ENCODE results near the gene FAR2. TPM values are rescaled to one million over a fixed set of nuclear protein-coding genes. Genes with fewer than 3 reads are reported as not detected.

Gene FAR2
- total RNA-seq: 5.4 and 9.2 TPM in 2 replicates
- polyA plus RNA-seq: 7.7 and 10.2 TPM in 2 replicates
- 5.6 and 7.8 TPM in 2 replicates for polyA plus RNA-seq (2012)
- 5.1 and 13.2 TPM in 2 replicates for polyA minus RNA-seq (ENCODE audit: low replicate concordance)

- Histone ChIP-seq H3K79me2 (ENCODE audit: control insufficient read depth, insufficient read depth, low read length) (no peaks in the 10 kb centered on the region), H2AFZ (ENCODE audit: low read length) (peak within 1 kb of the TSS; percentile 82), H3K4me2 (ENCODE audit: extremely low read depth, insufficient read depth, low read length) (peak within 1 kb of the TSS; percentile 88), H3K36me3 (ENCODE audit: control insufficient read depth, insufficient read depth, low read length) (no peaks in the 10 kb centered on the region), H3K9me3 (ENCODE audit: control insufficient read depth, insufficient read depth, low read depth, low read length) (no peaks in the 10 kb centered on the region), H3K4me1 (ENCODE audit: control insufficient read depth, extremely low read depth, insufficient read depth, low read length) (no peaks in the 10 kb centered on the region), H3K27ac (ENCODE audit: insufficient read depth, low read length) (peak within 1 kb of the TSS; percentile 77), H3K27me3 (ENCODE audit: control insufficient read depth, insufficient read depth, low read length) (no peaks in the 10 kb centered on the region), H3K4me3 (replicated peaks in 1 of 4; ENCODE audit: control extremely low read depth in 1 of 4, insufficient read depth in 1 of 4, low read depth in 3 of 4, low read length in 4 of 4) (peak within 1 kb of the TSS; percentile 61 to 85 (median 76)), H3K9ac (ENCODE audit: insufficient read depth, low read length) (peak within 1 kb of the TSS; percentile 85), H4K20me1 (ENCODE audit: control insufficient read depth, extremely low read depth, insufficient read depth, low read length) (no peaks in the 10 kb centered on the region)
- TF ChIP-seq, protein P1, sequence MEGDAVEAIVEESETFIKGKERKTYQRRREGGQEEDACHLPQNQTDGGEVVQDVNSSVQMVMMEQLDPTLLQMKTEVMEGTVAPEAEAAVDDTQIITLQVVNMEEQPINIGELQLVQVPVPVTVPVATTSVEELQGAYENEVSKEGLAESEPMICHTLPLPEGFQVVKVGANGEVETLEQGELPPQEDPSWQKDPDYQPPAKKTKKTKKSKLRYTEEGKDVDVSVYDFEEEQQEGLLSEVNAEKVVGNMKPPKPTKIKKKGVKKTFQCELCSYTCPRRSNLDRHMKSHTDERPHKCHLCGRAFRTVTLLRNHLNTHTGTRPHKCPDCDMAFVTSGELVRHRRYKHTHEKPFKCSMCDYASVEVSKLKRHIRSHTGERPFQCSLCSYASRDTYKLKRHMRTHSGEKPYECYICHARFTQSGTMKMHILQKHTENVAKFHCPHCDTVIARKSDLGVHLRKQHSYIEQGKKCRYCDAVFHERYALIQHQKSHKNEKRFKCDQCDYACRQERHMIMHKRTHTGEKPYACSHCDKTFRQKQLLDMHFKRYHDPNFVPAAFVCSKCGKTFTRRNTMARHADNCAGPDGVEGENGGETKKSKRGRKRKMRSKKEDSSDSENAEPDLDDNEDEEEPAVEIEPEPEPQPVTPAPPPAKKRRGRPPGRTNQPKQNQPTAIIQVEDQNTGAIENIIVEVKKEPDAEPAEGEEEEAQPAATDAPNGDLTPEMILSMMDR (conservative IDR thresholded peaks at IDR 0.05 in 1 of 2, IDR thresholded peaks at IDR 0.05 in 1 of 2; ENCODE audit: low read depth in 1 of 2, low read length in 2 of 2): no peak
- no peak for TF ChIP-seq EZH2 (IDR thresholded peaks at IDR 0.05; ENCODE audit: low read length, missing control alignments)
- peak; percentile 32 to 53 for DNase-seq (ENCODE audit: low read depth in 2 of 2)
These were observed at the start of gene FAR2 for GRCh38 chr12:29148911-29149690. TSS of gene FAR2 (plus strand) at chr12:29149278. CDS start at chr12:29270450, 121,172 bp downstream.

DNA sequence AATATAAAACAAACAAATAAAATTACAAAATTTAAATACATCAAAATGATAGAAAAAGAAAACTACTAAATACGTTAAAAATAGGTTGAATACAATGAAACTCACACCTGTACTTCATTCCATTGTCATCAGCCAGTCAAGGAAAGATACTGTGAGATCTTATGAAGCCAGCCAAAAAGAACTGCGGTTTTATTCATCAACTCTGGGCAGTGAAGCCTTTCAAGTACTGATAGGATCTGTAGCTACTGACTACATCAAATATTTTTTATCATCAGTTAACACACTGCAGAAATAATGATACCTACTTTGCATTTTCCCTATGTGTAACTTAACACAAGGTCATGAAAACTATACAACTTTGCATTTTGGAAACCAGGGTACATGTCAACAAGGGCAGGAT is 46.3 kb upstream of the FAR2 start:
- Histone ChIP-seq H3K4me3 (replicated peaks in 1 of 4; ENCODE audit: control extremely low read depth in 1 of 4, insufficient read depth in 1 of 4, low read depth in 3 of 4, low read length in 4 of 4) (no peak overlapping the region), H3K4me1 (ENCODE audit: control insufficient read depth, extremely low read depth, insufficient read depth, low read length) (no peaks in the 10 kb centered on the region), H3K36me3 (ENCODE audit: control insufficient read depth, insufficient read depth, low read length) (no peaks in the 10 kb centered on the region), H3K9ac (ENCODE audit: insufficient read depth, low read length) (no peak overlapping the region), H2AFZ (ENCODE audit: low read length) (no peak overlapping the region), H3K9me3 (ENCODE audit: control insufficient read depth, insufficient read depth, low read depth, low read length) (no peaks in the 10 kb centered on the region), H3K27ac (ENCODE audit: insufficient read depth, low read length) (no peak overlapping the region), H4K20me1 (ENCODE audit: control insufficient read depth, extremely low read depth, insufficient read depth, low read length) (no peaks in the 10 kb centered on the region), H3K4me2 (ENCODE audit: extremely low read depth, insufficient read depth, low read length) (no peak overlapping the region), H3K27me3 (ENCODE audit: control insufficient read depth, insufficient read depth, low read length) (no peaks in the 10 kb centered on the region), H3K79me2 (ENCODE audit: control insufficient read depth, insufficient read depth, low read length) (no peaks in the 10 kb centered on the region)
- TF ChIP-seq EZH2 (IDR thresholded peaks at IDR 0.05; ENCODE audit: low read length, missing control alignments): no peak
- TF ChIP-seq, protein P1 (conservative IDR thresholded peaks at IDR 0.05 in 1 of 2, IDR thresholded peaks at IDR 0.05 in 1 of 2; ENCODE audit: low read depth in 1 of 2, low read length in 2 of 2): no peak
- DNase-seq (ENCODE audit: low read depth in 2 of 2): no peak

DNA sequence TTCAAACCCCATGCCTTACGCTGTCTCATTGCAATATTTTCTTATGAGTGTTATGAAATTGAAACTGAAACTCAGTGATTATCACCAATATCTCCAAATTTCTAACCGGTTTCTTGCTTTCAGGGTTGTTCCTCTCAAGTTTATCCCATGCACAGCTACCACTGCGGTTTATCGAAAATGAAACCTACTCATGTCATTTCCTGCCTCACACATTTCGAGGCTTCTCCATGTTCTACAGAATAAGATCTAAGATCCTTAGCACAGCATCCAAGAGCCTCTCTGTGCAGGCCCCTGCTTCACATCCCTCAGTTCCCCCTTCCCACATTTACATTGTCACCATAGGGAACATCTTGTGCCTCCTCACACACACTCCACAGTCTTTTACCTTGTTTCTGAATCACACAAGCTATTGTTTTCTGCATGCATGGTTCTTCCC is 45.5 kb upstream of the FAR2 start:
- Histone ChIP-seq H3K9ac (ENCODE audit: insufficient read depth, low read length) (no peak overlapping the region), H3K4me3 (replicated peaks in 1 of 4; ENCODE audit: control extremely low read depth in 1 of 4, insufficient read depth in 1 of 4, low read depth in 3 of 4, low read length in 4 of 4) (no peak overlapping the region), H3K9me3 (ENCODE audit: control insufficient read depth, insufficient read depth, low read depth, low read length) (no peaks in the 10 kb centered on the region), H3K4me1 (ENCODE audit: control insufficient read depth, extremely low read depth, insufficient read depth, low read length) (no peaks in the 10 kb centered on the region), H3K27me3 (ENCODE audit: control insufficient read depth, insufficient read depth, low read length) (no peaks in the 10 kb centered on the region), H4K20me1 (ENCODE audit: control insufficient read depth, extremely low read depth, insufficient read depth, low read length) (no peaks in the 10 kb centered on the region), H3K4me2 (ENCODE audit: extremely low read depth, insufficient read depth, low read length) (no peak overlapping the region), H3K36me3 (ENCODE audit: control insufficient read depth, insufficient read depth, low read length) (no peaks in the 10 kb centered on the region), H3K79me2 (ENCODE audit: control insufficient read depth, insufficient read depth, low read length) (no peaks in the 10 kb centered on the region), H2AFZ (ENCODE audit: low read length) (no peak overlapping the region), H3K27ac (ENCODE audit: insufficient read depth, low read length) (no peak overlapping the region)
- TF ChIP-seq EZH2 (IDR thresholded peaks at IDR 0.05; ENCODE audit: low read length, missing control alignments): no peak
- TF ChIP-seq, protein P1 (conservative IDR thresholded peaks at IDR 0.05 in 1 of 2, IDR thresholded peaks at IDR 0.05 in 1 of 2; ENCODE audit: low read depth in 1 of 2, low read length in 2 of 2): no peak
- DNase-seq (ENCODE audit: low read depth in 2 of 2): no peak

Measured in fibroblast of lung (primary cell).